NK-92 (cell line): Measurements from ENCODE around the gene H3-3A.

Source experiments
- DNase-seq: peaks from one replicate; lab custom pipeline; 2025; ENCODE audit not compliant: unreplicated experiment; lab: John Stamatoyannopoulos, UW

The H3-3A gene

GRCh38 chr1:226052061-226052460 lies 10.5 kb upstream of the H3-3A start:
- no peak for DNase-seq

- no peak for DNase-seq
These were observed 7.8 kb upstream of the H3-3A start for GRCh38 chr1:226054519-226055327.

GRCh38 chr1:226059709-226060108 lies 2.8 kb upstream of the H3-3A start:
- DNase-seq, result no peak

DNA sequence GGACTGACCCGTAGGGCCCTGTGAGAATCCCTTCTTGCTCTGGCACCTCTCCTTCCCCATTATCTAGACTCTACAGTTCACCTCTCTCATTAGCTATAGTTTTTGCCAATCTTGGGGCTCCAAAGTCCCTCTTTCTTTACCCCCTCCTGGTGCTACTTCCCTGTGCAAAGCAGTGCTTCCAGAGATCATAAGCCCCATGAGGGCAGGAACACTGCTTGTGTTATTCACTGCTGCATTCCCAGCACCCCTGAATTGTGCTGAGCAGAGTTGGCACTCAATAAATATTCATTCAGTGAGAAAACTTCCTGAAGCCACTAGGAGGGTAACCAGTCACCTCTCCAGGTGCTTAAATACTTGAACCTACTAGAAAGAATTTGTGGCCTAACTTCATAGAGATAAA lies 2.1 kb upstream of the H3-3A start:
- DNase-seq, result no peak

DNA sequence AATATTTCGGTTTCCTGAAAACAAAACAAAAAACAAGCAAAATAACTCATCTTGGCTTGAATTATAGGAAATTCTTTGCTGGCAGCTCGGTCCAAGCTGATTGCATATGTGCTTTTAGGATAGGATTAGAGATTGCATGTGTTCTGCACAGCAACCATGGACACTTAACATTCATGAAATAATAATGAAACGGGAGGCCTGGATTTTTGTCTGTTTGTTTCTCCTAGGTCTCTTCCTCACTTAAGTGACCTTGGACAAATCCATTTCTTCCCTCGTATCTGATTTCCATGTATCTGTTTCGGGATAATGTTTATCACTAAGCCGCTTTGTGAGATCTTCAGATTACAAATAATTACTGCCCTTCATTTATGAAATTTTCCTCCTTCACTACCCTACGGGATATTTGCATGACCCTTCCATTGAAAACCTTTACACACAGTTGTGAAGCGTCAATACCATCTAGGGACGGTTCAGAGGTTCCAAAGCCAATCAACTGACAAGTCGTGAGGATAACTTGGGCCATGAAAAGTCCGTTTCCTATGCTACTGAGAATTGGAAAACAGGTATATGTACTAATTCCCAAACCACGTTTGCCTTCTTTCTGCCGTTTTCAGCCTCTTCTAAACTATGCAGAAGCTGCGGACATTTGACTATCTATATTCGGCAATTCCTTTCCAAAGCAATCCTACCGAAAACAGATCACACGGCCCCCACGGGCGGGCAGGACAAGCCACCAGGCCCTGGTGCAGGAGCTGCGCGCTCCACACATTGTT lies 1.3 kb upstream of the H3-3A start:
- no peak for DNase-seq

GRCh38 chr1:226061841-226062557 lies 517 bp upstream of the H3-3A start:
- DNase-seq, result no peak

- DNase-seq, result no peak
These were observed 884 bp downstream of the H3-3A start for GRCh38 chr1:226063224-226063976.

GRCh38 chr1:226063977-226064815 lies 1.7 kb downstream of the H3-3A start:
- DNase-seq, result no peak

DNA sequence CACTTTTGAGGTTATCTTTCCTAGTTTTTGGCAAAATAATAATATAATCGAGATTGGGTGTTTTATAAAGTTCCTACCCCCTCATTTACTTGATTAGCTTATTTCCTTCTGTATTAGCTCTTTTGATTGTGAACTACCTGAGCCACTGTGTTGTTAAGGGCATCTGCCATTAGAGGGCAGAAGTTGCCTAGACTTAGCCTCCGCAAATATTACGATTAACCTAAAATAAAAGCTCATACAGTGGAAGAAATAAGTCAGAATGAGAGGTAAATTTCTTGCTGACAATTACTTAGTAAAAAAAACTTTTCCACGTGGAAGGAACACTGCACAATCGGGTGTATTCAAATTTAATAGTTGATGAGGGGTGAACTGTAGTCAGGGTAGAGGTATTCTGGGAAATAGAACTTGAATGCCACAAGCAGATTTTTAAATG lies 2.3 kb downstream of the H3-3A start:
- no peak for DNase-seq

DNA sequence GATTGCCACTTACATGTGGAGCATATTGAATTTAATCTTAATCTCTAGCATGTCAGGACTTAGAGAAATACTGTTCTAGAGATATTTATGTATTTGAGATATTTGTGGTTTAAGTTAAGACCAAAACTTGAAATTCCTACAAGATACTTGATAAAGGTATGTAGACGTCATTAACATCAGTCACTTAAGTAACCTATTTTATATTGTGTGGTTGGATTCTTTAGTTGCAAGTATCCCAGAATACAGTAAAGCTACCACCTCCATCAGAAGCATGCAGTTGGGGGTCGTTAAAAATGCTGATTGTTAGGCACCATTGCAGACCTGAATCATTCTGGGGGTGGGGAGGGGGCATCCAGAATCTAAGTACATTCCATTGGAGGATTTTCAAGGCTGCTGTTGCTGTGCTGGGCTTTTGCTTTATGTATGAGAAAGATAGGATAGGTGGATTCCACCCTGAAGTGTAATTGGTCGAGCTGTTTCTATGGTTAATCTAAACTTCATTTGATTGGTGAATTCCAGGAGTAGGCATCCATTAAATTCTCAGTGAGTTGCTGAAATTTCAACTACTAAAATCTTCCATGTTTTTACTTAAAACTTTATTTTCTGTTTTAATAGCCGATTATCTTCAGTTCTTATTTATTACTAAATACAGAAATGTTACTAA lies 4.0 kb downstream of the H3-3A start:
- DNase-seq, result no peak

- no peak for DNase-seq
These were observed 7.4 kb downstream of the H3-3A start for GRCh38 chr1:226069811-226070489.

DNA sequence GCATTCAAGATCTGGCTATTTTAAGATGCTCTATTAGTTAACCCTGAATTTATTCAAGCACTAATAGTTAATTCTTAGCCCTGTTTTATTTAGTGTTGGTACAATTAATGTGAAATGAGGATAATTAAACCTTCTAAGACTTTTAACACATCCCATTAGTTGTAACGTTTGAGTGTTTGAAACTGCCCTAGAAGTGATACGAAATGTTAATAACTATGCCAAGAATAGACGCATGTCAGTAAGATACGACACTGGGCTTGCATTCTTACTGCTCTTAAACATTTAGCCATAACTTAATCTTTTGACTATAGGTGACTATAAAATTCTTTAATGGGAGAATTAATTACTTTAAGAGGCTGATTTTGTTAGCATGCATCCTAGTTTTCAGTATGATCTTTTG lies 9.8 kb downstream of the H3-3A start:
- no peak for DNase-seq

DNA sequence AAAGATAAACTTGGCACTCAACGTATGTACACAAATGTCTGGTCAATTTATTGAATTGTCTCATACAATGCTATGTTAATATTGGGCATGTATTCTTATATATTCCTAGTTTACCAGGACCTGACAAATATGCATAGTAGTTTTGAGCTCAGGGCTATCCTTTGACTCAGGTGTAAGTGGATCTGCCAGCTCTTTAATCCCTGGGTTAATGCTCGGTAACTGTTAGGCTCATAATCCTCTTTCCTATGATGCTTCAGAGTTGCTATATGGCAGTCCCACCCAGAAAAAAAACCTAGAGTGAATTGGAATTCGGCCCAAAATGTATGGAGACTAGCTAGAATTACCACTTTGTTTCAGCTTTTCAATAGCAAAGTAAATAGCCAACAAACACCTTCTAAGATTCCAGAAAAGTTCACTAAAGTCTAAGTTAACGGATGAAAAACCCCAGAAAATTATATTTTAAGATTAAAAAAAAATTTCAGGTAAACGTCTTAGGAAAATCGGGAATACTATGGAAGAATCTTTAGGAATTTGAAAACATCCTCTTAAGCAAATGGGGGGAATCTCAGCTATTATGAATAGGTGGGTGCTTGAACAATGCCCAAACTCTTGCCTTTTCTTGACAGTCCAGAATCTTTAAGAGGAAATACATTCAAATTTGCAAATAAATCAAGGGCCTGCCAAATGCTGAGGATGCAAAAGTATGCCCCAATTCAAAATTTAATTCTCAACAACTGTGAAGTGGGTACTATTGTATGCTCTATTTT lies 10.9 kb downstream of the H3-3A start:
- DNase-seq, result no peak

GRCh38 chr1:226074046-226074445 lies 11.5 kb downstream of the H3-3A start:
- DNase-seq, result no peak

- DNase-seq, result no peak
These were observed 13.9 kb downstream of the H3-3A start for GRCh38 chr1:226076378-226076777.

DNA sequence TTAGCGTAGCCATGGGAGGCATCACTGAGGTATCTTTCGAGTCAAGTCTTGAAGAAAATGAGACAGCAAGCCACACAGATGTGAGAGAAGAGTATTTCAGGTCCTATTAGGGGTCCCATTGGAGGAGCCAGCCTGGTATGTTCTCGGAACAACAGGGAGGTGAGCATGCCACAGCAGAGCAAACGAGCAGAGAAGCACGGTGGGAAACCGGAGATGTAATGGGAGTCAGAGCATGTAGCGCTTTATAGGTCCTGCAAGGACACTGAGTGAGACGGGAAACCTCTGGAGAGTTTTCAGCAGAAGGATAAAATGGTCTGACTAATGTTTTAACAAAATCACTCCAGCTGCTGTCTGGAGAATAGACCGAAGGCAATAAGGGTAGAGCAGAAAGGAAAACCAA lies 15.9 kb downstream of the H3-3A start:
- no peak for DNase-seq

- DNase-seq, result no peak
These were observed 20.0 kb downstream of the H3-3A start for GRCh38 chr1:226082587-226082917.

- no peak for DNase-seq
These were observed 20.4 kb downstream of the H3-3A start for GRCh38 chr1:226082959-226083301.
